H7 (cell line): ENCODE measurements around the gene MUC5AC. TPM values are rescaled to one million over a fixed set of nuclear protein-coding genes. Genes with fewer than 3 reads are reported as not detected.
A peak's percentile ranks its signal among the peaks of the same experiment; 100 is the strongest.

Experiments used
- DNase-seq: peaks from one replicate; pipeline ENCODE4 v3.0.0; 2012
- H3K27me3 ChIP-seq: 2 replicates; pipeline ENCODE4 v1.6.0; 2011; ENCODE audit warnings: mild to moderate bottlenecking, low read length; ENCODE audit not compliant: control insufficient read depth, insufficient read depth
- H3K36me3 ChIP-seq: replicated peaks from 2 replicates; pipeline ENCODE4 v1.5.1; 2011; ENCODE audit warnings: low read length; ENCODE audit not compliant: control insufficient read depth, insufficient read depth
- H3K4me3 ChIP-seq: 2 replicates; pipeline ENCODE4 v1.5.1; 2011; ENCODE audit warnings: low read depth, mild to moderate bottlenecking, control low read depth, low read length, moderate library complexity; ENCODE audit not compliant: insufficient read depth
- total RNA-seq: library from RNA; depleted of rRNA; stranded (reverse); fragments of >200 nt; shearing (Covaris generic); gene quantifications from 2 replicates; pipeline ENCODE4 v1.2.3, GENCODE V29; 2014

MUC5AC gene
- total RNA-seq, 1 experiment from 2014 or later: not detected

DNA sequence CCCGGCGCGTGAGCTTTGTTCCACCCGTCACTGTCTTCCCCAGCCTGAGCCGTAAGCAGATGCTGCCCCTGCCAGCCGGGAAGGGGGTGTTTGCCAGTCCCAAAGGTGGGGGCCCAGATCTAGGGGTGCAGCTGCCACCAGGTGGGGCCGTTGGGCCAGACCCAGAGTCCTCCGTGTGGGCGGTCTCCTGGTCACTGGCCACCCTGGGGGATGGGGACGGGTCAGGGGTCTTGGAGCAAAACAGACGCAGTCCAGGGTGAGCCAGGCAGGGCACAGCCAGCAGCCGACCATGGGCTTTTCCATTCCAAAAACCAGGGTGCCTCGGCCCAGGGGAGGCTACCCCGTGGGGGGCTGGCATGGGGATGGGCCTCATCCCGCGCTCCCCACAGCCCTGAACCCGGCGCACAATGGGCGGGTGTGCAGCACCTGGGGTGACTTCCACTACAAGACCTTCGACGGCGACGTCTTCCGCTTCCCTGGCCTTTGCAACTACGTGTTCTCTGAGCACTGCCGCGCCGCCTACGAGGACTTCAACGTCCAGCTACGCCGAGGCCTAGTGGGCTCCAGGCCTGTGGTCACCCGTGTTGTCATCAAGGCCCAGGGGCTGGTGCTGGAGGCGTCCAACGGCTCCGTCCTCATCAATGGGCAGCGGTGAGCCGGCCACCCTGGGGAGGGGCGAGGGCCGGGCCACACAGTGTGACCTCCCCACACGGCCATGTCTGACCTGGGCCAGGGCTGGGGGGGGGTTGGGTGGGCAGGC is 68.7 kb downstream of the MUC5AC start:
- DNase-seq: peak; percentile 89

DNA sequence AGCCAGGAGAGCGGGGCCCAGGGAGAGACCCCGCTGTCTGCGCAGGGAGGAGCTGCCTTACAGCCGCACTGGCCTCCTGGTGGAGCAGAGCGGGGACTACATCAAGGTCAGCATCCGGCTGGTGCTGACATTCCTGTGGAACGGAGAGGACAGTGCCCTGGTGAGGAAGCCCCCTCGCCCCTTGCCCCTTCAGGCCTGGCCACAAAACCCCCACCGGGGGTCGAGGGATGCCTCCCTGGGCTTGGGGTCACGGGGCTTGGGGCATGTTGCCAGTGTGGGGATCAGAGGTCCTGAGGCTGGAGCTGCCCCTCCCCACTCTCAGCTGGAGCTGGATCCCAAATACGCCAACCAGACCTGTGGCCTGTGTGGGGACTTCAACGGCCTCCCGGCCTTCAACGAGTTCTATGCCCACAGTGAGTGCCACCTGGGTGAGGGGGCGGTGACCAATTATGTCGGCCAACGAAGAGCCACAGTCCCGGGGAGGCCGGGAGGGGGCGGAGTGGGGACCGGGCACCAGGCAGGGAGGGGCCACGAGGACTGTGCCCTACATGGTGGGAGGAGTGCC is 69.3 kb downstream of the MUC5AC start:
- Histone ChIP-seq H3K27me3 (no peaks in the 10 kb centered on the region), H3K36me3 (no peaks in the 10 kb centered on the region), H3K4me3 (no peak overlapping the region)
- DNase-seq: peak; percentile 96

More for the DNA sequence above, 68.7 kb downstream of the MUC5AC start:
- no peaks in the 10 kb centered on the region for H3K27me3 ChIP-seq
- H3K36me3 ChIP-seq: no peaks in the 10 kb centered on the region
- no peak overlapping the region for H3K4me3 ChIP-seq

DNA sequence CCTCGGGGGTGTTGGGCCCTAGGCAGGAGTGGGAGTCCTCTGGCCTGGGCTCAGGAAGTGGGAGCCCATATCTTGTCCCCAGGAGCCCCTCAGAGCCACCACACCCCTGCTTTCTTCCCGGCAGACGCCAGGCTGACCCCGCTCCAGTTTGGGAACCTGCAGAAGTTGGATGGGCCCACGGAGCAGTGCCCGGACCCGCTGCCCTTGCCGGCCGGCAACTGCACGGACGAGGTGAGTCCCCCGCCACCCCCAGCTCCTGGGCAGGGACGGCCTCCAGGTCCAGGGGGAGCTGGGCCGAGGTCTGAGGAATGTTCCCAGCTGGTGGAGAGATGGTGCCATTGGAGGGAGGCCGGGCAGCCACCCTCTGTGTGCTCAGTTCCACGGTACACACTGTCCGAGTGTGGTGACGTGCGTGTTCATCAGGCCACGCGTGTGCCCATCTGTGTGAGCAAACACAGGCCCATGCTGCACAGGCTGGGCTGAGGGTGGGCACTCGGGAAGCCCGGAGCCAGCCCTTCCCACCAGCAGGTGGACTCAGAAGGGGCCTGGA is 69.9 kb downstream of the MUC5AC start:
- no peaks in the 10 kb centered on the region for H3K27me3 ChIP-seq
- H3K36me3 ChIP-seq: no peaks in the 10 kb centered on the region
- DNase-seq: peak; percentile 71
- no peak overlapping the region for H3K4me3 ChIP-seq

DNA sequence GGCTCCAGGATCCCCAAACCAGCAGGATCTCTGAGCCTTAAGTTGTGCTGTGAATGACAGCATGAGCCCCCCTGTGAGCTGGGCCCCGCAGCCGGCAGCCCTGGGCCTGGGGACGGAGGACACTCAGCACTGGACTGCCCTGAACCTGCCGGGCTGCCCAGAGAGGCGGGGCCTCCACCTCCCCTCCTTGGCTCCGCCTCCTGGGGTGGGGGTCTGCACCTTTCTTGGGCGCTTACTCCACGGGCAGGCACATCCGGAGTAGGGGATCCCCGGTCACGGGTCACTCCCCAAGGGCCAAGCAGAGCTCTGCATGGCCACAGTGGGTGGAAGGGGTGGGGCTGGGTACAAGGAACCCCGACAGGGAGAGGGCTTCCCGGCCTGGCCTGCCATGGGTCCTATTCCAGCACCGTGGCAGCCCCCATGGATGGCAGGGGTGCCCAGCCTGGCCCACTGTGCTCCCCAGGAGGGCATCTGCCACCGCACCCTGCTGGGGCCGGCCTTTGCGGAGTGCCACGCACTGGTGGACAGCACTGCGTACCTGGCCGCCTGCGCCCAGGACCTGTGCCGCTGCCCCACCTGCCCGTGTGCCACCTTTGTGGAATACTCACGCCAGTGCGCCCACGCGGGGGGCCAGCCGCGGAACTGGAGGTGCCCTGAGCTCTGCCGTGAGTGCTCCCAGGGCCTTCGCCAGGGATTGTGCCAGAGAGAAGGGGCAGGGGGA is 70.5 kb downstream of the MUC5AC start:
- peak; percentile 93 for DNase-seq

DNA sequence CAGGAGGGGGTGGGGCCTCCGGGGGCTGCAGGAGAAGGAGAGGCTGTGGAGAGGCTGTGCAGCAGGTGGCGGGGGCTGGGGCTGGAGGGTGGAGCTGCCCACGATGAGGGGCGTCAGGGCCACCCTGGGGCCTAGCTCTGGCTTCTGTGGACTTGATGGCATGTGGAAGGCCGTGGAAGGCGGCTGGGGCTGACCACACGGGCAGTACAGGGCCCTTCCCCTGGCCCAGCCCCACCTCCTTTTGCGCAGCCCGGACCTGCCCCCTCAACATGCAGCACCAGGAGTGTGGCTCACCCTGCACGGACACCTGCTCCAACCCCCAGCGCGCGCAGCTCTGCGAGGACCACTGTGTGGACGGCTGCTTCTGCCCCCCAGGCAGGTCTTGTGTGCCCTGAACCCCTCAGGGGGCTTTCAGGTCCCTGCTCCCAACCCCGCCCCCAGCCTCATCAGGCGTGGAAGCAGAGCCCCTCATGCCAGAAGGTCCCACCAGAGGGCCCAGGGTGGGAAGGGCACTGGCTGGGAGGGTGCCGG is 71.2 kb downstream of the MUC5AC start:
- no peak overlapping the region for H3K4me3 ChIP-seq
- DNase-seq: peak; percentile 76
- H3K27me3 ChIP-seq: no peaks in the 10 kb centered on the region
- H3K36me3 ChIP-seq: no peaks in the 10 kb centered on the region

More for the DNA sequence above, 70.5 kb downstream of the MUC5AC start:
- Histone ChIP-seq H3K4me3 (no peak overlapping the region), H3K36me3 (no peaks in the 10 kb centered on the region), H3K27me3 (no peaks in the 10 kb centered on the region)

DNA sequence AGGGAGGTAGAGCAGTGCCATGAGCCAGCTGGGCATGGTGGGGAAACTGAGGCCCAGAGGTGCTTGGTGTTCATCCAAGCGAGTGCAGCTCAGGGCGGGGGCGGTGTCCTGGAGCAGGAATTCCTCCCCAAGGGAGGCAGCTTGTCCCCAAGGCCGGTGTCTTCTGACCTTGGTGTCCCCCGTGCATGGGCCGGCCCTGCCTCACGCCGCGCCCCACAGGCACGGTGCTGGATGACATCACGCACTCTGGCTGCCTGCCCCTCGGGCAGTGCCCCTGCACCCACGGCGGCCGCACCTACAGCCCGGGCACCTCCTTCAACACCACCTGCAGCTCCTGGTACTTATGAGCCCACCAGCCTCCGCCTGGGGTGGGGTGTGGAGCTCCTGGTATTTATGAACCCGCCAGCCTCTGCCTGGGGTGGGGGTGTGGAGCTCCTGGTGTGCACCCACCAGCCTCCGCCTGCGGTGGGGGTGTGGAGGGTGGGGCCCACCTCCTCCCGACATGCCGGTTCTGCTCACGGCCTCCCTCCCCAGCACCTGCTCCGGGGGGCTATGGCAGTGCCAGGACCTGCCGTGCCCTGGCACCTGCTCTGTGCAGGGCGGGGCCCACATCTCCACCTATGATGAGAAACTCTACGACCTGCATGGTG is 71.8 kb downstream of the MUC5AC start:
- H3K27me3 ChIP-seq: no peaks in the 10 kb centered on the region
- H3K36me3 ChIP-seq: no peaks in the 10 kb centered on the region
- H3K4me3 ChIP-seq: no peak overlapping the region
- peak; percentile 64 for DNase-seq

DNA sequence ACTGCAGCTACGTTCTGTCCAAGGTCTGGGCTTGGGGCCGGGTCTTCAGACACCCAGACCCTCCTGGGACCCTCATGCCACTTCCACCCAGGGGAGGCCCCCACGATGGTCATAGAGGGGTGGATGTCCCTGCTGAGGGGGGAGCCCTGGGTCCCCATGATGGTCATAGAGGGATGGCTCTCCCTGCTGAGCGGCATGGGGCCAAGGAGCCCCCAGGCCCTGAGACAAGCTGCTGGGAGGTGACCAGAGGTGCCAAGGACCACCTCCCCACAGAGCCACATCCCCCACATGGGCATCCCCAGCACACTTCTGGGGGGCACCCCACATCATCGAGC is 72.3 kb downstream of the MUC5AC start:
- DNase-seq: no peak
- no peaks in the 10 kb centered on the region for H3K27me3 ChIP-seq
- no peak overlapping the region for H3K4me3 ChIP-seq
- no peaks in the 10 kb centered on the region for H3K36me3 ChIP-seq

DNA sequence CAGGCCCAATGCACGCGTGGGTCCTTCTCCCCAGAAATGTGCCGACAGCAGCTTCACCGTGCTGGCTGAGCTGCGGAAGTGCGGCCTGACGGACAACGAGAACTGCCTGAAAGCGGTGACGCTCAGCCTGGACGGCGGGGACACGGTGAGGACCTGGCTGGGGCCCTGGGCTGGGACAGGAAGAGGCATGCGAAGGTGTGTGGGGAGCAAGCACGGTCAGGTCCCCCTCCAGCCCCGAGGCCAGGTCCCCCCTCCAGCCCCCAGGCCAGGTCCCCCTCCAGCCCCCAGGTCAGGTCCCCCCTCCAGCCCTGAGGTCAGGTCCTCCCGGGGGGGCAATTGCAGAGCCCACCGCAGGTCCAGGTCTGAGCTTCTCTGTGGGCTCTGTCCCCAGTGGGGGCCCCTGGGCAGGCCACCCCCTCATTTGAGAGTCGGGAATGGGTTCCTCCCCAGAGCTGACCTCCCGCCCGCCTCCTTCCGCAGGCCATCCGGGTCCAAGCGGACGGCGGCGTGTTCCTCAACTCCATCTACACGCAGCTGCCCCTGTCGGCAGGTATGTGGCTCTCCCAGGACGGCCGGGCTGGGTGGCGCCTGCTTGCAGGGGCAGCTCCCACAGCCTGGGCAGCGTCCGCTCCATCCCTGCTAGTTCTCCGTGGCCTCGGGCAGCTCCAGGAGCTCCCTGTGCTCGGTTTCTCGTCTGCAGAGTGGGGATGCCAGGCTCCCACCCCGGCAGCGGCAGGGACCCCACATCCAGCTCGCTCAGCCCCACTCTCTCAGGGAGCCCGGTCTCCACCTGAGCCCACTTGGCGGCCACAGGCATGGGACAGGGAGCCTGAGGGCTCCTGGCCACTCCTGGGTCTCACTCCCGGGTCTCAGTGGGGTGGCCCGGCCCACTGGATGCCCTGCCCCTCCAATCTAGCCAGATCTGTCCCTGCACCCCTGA is 73.0 kb downstream of the MUC5AC start:
- peak; percentile 82 for DNase-seq
- Histone ChIP-seq H3K4me3 (no peak overlapping the region), H3K36me3 (no peaks in the 10 kb centered on the region), H3K27me3 (no peaks in the 10 kb centered on the region)

DNA sequence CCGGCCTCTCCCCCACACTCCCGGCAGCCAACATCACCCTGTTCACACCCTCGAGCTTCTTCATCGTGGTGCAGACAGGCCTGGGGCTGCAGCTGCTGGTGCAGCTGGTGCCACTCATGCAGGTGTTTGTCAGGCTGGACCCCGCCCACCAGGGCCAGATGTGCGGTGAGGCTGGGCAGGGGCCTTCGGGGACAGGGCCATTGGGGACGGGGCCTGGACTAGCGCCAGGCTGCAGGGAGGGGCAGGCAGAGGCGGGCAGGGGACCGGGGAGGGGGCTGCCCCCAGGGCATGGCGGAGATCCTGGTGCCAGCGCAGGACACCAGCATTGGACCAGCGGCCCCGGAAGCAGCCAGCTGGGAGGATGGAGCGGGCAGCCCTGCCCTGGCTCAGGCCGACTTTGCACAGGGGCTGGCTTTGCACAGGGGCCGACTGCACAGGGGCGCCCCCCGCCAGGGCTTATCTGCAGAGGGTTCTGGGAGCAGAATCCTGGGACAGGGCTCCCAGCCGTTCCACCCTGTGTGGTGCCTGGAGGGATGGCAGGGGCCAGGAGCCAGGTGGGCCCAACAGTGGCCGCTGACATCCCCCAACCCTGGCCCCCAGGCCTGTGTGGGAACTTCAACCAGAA is 73.8 kb downstream of the MUC5AC start:
- H3K4me3 ChIP-seq: no peak overlapping the region
- H3K36me3 ChIP-seq: no peaks in the 10 kb centered on the region
- DNase-seq: no peak
- no peaks in the 10 kb centered on the region for H3K27me3 ChIP-seq

DNA sequence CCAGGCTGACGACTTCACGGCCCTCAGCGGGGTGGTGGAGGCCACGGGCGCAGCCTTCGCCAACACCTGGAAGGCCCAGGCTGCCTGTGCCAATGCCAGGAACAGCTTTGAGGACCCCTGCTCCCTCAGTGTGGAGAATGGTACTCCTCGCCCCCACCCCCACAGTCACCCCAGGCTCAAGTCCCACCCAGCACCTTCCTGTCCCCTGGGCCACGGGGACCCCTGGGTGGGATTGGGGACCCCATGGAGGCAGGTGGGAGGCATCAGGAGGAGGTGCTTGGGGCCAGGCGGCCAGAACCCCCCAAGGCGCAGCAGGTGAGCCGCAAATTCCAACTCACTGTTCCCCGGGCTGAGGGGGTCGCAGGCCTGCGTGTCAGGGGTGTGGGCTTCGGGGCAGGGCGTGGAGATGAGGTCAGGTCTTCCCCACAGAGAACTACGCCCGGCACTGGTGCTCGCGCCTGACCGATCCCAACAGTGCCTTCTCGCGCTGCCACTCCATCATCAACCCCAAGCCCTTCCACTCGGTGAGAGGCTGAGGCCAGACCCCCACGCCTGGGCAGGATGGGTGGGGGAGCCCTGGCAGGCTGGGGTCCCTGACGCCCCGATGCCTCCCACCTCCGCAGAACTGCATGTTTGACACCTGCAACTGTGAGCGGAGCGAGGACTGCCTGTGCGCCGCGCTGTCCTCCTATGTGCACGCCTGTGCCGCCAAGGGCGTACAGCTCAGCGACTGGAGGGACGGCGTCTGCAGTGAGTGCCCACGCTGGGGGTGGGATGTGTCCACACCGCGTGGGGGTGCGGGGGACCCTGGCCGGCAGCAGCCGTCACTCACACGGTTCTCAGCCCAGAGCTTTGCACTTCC is 74.5 kb downstream of the MUC5AC start:
- H3K36me3 ChIP-seq: no peaks in the 10 kb centered on the region
- H3K4me3 ChIP-seq: no peak overlapping the region
- peak; percentile 74 for DNase-seq
- no peaks in the 10 kb centered on the region for H3K27me3 ChIP-seq

DNA sequence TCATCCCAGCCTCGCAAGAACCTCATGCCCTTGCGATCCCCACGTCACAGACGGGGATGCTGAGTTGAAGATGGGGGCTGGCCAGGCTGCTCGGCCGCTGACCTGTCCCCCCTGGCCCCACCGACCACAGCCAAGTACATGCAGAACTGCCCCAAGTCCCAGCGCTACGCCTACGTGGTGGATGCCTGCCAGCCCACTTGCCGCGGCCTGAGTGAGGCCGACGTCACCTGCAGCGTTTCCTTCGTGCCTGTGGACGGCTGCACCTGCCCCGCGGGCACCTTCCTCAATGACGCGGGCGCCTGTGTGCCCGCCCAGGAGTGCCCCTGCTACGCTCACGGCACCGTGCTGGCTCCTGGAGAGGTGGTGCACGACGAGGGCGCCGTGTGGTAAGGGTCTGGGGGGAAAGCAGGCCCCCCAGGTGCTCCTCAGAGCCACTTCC is 75.1 kb downstream of the MUC5AC start:
- no peaks in the 10 kb centered on the region for H3K27me3 ChIP-seq
- DNase-seq: peak; percentile 66
- H3K36me3 ChIP-seq: no peaks in the 10 kb centered on the region
- no peak overlapping the region for H3K4me3 ChIP-seq

DNA sequence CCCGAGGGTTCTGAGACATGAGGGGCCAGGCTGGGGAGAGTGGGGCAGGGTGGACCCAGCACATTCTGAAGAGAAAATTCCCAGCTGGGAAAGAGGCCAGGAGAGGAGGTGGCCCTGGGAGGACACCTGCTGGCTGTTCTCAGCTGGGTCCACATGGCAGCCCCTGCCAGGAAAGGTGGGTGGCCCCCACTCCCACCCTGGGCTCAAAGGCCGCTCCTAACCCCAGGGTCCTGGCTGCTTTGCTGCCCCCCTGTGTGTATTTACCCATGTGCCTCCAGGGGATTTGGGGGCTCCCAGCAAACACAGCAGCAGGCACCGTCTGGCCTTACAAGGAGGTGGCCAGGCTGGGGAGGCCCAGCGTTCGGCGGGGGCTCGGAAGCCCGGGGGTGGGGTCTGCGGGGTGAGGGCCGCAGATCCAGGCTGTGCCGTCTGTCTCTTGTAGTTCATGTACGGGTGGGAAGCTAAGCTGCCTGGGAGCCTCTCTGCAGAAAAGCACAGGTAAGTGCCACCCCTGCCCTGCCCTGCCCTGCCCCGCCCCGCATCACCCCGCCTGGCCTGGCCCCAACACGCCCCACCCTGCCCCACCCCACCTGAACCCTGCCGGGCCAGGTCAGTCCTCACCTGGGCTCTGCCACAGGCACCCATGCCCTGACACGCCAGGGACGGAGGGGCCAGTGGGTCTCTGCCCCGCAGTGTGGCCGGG is 75.7 kb downstream of the MUC5AC start:
- H3K4me3 ChIP-seq: no peak overlapping the region
- no peaks in the 10 kb centered on the region for H3K36me3 ChIP-seq
- DNase-seq: no peak
- H3K27me3 ChIP-seq: no peaks in the 10 kb centered on the region
